DND-41 (cell line): ENCODE measurements around the gene OTOF.

Source experiments
- EZH2 ChIP-seq: IDR thresholded peaks from 3 replicates; pipeline ENCODE4 v1.6.1; 2012; ENCODE audit warnings: borderline replicate concordance, low read depth, mild to moderate bottlenecking, moderate library complexity, low read length, inconsistent platforms; ENCODE audit not compliant: severe bottlenecking
- TF ChIP-seq, protein P1 (sequence below): IDR thresholded peaks from 2 replicates; pipeline ENCODE4 v1.5.1; 2012; ENCODE audit warnings: borderline replicate concordance, low read length, moderate library complexity, mild to moderate bottlenecking; ENCODE audit not compliant: poor library complexity, severe bottlenecking; ENCODE audit errors: extremely low read depth

DNA sequence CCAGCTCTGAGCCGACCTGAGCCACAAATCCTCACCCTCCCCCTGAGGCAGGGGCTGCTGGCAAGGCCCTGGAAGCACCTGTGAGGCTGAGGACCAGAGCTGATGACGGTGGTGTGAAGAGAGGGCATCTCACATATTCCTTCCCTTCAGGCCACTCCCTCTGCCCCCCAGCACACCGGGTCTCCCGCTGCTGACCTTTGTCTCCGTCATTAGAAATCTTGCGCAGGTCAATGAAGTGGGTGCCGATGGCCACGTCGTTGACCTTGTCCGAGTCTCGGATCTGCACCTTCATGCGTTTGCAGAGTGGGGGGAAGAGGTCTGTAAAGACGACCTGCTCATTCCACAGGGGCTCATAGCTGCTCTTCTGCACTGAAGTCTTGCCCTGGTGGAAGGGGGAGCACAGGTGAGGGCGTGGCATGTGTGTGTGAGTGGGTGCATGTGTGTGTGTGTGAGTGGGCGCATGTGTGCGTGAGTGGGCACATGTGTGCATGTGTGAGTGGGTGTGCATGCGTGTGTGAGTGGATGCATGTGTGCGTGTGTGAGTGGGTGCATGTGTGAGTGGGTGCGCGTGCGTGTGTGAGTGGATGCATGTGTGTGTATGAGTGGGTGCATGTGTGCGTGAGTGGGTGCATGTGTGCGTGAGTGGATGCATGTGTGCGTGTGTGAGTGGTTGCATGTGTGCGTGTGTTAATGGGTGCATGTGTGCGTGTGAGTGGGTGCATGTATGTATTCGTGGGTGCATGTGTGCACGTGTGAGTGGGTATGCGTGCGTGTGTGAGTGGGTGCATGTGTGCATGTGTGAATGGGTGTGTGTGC lies 4.5 kb upstream of the OTOF start:
- TF ChIP-seq, protein P1, sequence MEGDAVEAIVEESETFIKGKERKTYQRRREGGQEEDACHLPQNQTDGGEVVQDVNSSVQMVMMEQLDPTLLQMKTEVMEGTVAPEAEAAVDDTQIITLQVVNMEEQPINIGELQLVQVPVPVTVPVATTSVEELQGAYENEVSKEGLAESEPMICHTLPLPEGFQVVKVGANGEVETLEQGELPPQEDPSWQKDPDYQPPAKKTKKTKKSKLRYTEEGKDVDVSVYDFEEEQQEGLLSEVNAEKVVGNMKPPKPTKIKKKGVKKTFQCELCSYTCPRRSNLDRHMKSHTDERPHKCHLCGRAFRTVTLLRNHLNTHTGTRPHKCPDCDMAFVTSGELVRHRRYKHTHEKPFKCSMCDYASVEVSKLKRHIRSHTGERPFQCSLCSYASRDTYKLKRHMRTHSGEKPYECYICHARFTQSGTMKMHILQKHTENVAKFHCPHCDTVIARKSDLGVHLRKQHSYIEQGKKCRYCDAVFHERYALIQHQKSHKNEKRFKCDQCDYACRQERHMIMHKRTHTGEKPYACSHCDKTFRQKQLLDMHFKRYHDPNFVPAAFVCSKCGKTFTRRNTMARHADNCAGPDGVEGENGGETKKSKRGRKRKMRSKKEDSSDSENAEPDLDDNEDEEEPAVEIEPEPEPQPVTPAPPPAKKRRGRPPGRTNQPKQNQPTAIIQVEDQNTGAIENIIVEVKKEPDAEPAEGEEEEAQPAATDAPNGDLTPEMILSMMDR: no peak
- TF ChIP-seq EZH2: no peak
